ENCODE data around the gene MYOT.

The MYOT gene

DNA sequence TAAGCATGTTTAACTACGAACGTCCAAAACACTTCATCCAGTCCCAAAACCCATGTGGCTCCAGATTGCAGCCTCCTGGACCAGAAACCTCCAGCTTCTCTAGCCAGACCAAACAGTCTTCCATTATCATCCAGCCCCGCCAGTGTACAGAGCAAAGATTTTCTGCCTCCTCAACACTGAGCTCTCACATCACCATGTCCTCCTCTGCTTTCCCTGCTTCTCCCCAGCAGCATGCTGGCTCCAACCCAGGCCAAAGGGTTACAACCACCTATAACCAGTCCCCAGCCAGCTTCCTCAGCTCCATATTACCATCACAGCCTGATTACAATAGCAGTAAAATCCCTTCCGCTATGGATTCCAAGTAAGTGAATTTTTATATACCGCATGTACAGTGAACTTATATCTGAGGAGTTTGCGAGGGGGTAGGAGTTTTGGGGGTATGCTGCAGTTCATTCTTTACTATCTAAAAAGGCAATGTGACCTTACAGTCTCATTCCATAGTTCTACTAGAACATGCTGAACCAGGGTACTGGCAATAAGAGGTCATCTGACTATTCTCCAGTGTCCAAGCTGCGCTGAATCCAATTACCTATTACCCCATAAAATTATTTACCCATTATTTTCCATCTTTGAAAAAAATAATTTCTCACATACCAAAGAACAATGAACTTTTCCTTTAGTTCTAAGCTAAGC, 3.1 kb downstream of the MYOT start:
- Histone ChIP-seq H3K4me1 (ENCODE audit: low read length) (no peaks in the 10 kb centered on the region), H2AFZ (ENCODE audit: low read length) (no peak overlapping the region), H3K9me3 (replicated peaks; ENCODE audit: insufficient read depth, low read length) (no peaks in the 10 kb centered on the region), H3K9ac (ENCODE audit: low read length) (no peak overlapping the region), H3K79me2 (ENCODE audit: low read length) (no peaks in the 10 kb centered on the region), H3K36me3 (replicated peaks; ENCODE audit: insufficient read depth, low read length) (no peaks in the 10 kb centered on the region), H4K20me1 (ENCODE audit: insufficient read depth, low read length) (no peaks in the 10 kb centered on the region), H3K9me2 (replicated peaks; ENCODE audit: insufficient read depth, low read length) (no peaks in the 10 kb centered on the region), H3F3A (ENCODE audit: insufficient read depth, low read length) (no peaks in the 10 kb centered on the region), H3K4me2 (ENCODE audit: low read depth, low read length) (no peak overlapping the region), H3K27ac (ENCODE audit: low read length) (no peak overlapping the region), H3K27me3 (replicated peaks; ENCODE audit: insufficient read depth, low read length) (no peaks in the 10 kb centered on the region), H3K4me3 (ENCODE audit: low read length) (no peak overlapping the region)
- TF ChIP-seq, protein P1, sequence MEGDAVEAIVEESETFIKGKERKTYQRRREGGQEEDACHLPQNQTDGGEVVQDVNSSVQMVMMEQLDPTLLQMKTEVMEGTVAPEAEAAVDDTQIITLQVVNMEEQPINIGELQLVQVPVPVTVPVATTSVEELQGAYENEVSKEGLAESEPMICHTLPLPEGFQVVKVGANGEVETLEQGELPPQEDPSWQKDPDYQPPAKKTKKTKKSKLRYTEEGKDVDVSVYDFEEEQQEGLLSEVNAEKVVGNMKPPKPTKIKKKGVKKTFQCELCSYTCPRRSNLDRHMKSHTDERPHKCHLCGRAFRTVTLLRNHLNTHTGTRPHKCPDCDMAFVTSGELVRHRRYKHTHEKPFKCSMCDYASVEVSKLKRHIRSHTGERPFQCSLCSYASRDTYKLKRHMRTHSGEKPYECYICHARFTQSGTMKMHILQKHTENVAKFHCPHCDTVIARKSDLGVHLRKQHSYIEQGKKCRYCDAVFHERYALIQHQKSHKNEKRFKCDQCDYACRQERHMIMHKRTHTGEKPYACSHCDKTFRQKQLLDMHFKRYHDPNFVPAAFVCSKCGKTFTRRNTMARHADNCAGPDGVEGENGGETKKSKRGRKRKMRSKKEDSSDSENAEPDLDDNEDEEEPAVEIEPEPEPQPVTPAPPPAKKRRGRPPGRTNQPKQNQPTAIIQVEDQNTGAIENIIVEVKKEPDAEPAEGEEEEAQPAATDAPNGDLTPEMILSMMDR (IDR thresholded peaks at IDR 0.05; ENCODE audit: low read length) = no peak
- TF ChIP-seq EZH2 (optimal IDR thresholded peaks at IDR 0.05; ENCODE audit: low read depth, low read length) = no peak
- TF ChIP-seq EZH2phosphoT487 (IDR thresholded peaks at IDR 0.05; ENCODE audit: low read length) = no peak
- DNase-seq = no peak

GRCh38 chr5:137871571-137871970, 3.9 kb downstream of the MYOT start:
- Histone ChIP-seq H3F3A (ENCODE audit: insufficient read depth, low read length) (no peaks in the 10 kb centered on the region), H3K9me2 (replicated peaks; ENCODE audit: insufficient read depth, low read length) (no peaks in the 10 kb centered on the region), H3K27me3 (replicated peaks; ENCODE audit: insufficient read depth, low read length) (no peaks in the 10 kb centered on the region), H3K9me3 (replicated peaks; ENCODE audit: insufficient read depth, low read length) (no peaks in the 10 kb centered on the region), H2AFZ (ENCODE audit: low read length) (no peak overlapping the region), H3K79me2 (ENCODE audit: low read length) (no peaks in the 10 kb centered on the region), H3K36me3 (replicated peaks; ENCODE audit: insufficient read depth, low read length) (no peaks in the 10 kb centered on the region), H3K4me2 (ENCODE audit: low read depth, low read length) (no peak overlapping the region), H3K27ac (ENCODE audit: low read length) (no peak overlapping the region), H4K20me1 (ENCODE audit: insufficient read depth, low read length) (no peaks in the 10 kb centered on the region), H3K9ac (ENCODE audit: low read length) (no peak overlapping the region), H3K4me3 (ENCODE audit: low read length) (no peak overlapping the region), H3K4me1 (ENCODE audit: low read length) (no peaks in the 10 kb centered on the region)
- no peak for TF ChIP-seq EZH2phosphoT487 (IDR thresholded peaks at IDR 0.05; ENCODE audit: low read length)
- no peak for DNase-seq

- Histone ChIP-seq H3K9me2 (replicated peaks; ENCODE audit: insufficient read depth, low read length) (no peaks in the 10 kb centered on the region), H3K27me3 (replicated peaks; ENCODE audit: insufficient read depth, low read length) (no peaks in the 10 kb centered on the region), H3K36me3 (replicated peaks; ENCODE audit: insufficient read depth, low read length) (no peaks in the 10 kb centered on the region), H3K27ac (ENCODE audit: low read length) (no peak overlapping the region), H3F3A (ENCODE audit: insufficient read depth, low read length) (no peaks in the 10 kb centered on the region), H3K9ac (ENCODE audit: low read length) (no peak overlapping the region), H3K79me2 (ENCODE audit: low read length) (no peaks in the 10 kb centered on the region), H4K20me1 (ENCODE audit: insufficient read depth, low read length) (no peaks in the 10 kb centered on the region), H3K4me2 (ENCODE audit: low read depth, low read length) (no peak overlapping the region), H2AFZ (ENCODE audit: low read length) (no peak overlapping the region), H3K4me1 (ENCODE audit: low read length) (no peaks in the 10 kb centered on the region), H3K9me3 (replicated peaks; ENCODE audit: insufficient read depth, low read length) (no peaks in the 10 kb centered on the region), H3K4me3 (ENCODE audit: low read length) (no peak overlapping the region)
- TF ChIP-seq EZH2 (optimal IDR thresholded peaks at IDR 0.05; ENCODE audit: low read depth, low read length) (no peak), EZH2phosphoT487 (IDR thresholded peaks at IDR 0.05; ENCODE audit: low read length) (no peak)
- TF ChIP-seq, protein P1 (IDR thresholded peaks at IDR 0.05; ENCODE audit: low read length) = no peak
- no peak for DNase-seq
These were observed 4.8 kb downstream of the MYOT start for GRCh38 chr5:137872466-137872865.

DNA sequence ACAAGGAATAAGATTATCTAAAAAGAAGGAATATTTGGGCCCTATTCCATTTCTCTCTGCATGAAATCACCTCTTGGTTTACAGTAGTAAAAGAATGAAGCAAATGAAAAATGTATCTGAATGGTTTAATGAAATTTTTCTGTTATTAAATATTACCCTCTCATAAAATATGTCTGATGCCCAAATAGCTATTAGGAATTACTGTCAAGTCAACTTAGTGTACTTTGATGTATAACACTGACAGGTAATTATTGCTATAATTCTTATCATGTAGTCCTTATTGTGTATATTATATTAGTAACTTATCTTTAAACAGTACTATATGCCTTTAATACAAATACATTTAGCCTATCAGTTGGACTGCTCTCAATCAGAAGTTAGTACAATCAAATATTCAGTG, 8.4 kb downstream of the MYOT start:
- Histone ChIP-seq H3F3A (ENCODE audit: insufficient read depth, low read length) (no peaks in the 10 kb centered on the region), H3K27me3 (replicated peaks; ENCODE audit: insufficient read depth, low read length) (no peaks in the 10 kb centered on the region), H3K4me3 (ENCODE audit: low read length) (no peak overlapping the region), H3K79me2 (ENCODE audit: low read length) (no peaks in the 10 kb centered on the region), H2AFZ (ENCODE audit: low read length) (no peak overlapping the region), H4K20me1 (ENCODE audit: insufficient read depth, low read length) (no peaks in the 10 kb centered on the region), H3K36me3 (replicated peaks; ENCODE audit: insufficient read depth, low read length) (no peaks in the 10 kb centered on the region), H3K27ac (ENCODE audit: low read length) (no peak overlapping the region), H3K9me2 (replicated peaks; ENCODE audit: insufficient read depth, low read length) (no peaks in the 10 kb centered on the region), H3K9me3 (replicated peaks; ENCODE audit: insufficient read depth, low read length) (no peaks in the 10 kb centered on the region), H3K9ac (ENCODE audit: low read length) (no peak overlapping the region), H3K4me1 (ENCODE audit: low read length) (no peaks in the 10 kb centered on the region), H3K4me2 (ENCODE audit: low read depth, low read length) (no peak overlapping the region)
- DNase-seq = no peak
- TF ChIP-seq EZH2 (optimal IDR thresholded peaks at IDR 0.05; ENCODE audit: low read depth, low read length) (no peak), EZH2phosphoT487 (IDR thresholded peaks at IDR 0.05; ENCODE audit: low read length) (no peak)
- TF ChIP-seq, protein P1 (IDR thresholded peaks at IDR 0.05; ENCODE audit: low read length) = no peak
